ENCODE results near the gene C8A.
A peak's percentile ranks its signal among the peaks of the same experiment; 100 is the strongest.

C8A gene

DNA sequence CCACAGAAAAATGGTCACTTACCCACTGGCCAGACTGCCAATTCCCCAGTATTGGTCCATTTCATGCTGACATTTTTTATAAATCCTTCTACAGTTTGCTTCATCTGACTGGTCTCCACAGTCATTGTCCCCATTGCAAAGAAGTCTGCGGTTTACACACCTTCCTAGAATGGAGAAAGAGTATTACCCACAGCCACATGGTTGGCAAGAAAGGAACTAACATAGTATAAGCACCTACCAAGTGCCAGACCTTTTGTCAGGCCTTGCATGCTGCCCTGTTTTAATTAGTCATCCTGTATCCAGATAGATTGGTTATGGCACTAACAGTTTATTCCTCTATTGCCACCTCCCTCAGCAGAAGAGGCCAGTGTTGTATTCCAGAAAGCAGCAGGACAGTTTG is 100.1 kb downstream of the C8A start:
- DNase-seq (ENCODE audit: low read depth): no peak
- no peak overlapping the region for H3K4me3 ChIP-seq (ENCODE audit: low read length)
- TF ChIP-seq CTCF (IDR thresholded peaks at IDR 0.05; ENCODE audit: insufficient read depth, low read depth, low read length, missing control alignments): no peak

DNA sequence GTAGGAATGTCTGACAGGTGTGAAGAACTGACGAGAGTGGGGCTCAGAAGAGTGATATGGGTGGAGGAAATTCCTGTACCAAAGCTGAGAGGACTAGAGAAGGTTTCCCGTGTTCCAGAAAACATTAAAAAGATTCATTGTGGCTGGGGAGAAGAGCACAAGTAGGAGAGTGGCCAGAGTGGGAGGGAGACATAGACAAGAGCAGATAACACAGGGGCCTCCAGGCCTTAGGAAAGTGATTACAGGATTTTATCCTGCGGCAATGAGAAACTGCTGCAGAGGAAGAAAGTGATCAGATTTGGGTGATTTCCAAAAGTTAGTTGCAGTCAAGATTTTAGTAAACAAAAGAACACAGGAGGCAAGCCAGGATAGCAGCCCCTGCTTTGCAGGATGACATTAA is 103.3 kb downstream of the C8A start:
- DNase-seq (ENCODE audit: low read depth): no peak
- no peak overlapping the region for H3K4me3 ChIP-seq (ENCODE audit: low read length)
- TF ChIP-seq CTCF (IDR thresholded peaks at IDR 0.05; ENCODE audit: insufficient read depth, low read depth, low read length, missing control alignments): no peak

DNA sequence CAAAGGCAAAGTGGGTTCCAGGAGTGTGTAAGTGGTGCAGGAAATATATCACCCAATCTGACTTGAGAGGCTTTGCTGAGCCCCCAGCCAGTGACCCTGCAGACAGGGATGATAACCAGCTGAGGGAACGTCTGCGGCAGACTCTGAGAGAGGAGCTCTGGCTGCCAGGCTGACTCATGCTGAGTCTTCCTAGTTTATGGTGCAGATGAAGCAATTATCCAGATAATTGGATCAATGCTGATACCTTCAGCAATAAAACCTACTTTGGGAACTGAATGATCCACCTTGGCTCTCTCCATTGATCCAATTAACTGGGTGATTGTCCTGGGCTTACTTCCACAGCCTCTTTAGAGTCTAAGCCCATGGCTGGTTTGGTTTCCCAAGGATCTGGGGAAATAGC is 103.9 kb downstream of the C8A start:
- peak; percentile 27 for DNase-seq (ENCODE audit: low read depth)
- H3K4me3 ChIP-seq (ENCODE audit: low read length): no peak overlapping the region
- TF ChIP-seq CTCF (IDR thresholded peaks at IDR 0.05; ENCODE audit: insufficient read depth, low read depth, low read length, missing control alignments): no peak

DNA sequence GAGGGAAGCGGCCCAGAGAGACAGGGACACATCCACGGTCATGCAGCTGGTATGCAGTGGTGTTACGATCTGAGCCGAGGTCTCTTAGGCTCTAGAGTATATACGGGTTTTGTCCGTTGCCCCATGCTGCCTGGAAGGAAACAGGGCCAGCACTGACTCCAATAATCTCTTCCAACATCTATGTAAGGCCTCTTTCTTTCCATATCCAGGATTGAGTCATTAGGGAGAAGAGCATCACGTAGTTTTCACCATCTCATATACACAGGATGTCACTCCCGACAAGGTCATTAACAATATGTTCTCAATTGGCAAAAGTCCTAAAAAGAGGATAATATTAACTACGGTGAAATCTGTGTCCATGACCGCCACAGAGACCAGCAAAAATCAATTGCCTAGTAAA is 106.8 kb downstream of the C8A start:
- no peak for TF ChIP-seq CTCF (IDR thresholded peaks at IDR 0.05; ENCODE audit: insufficient read depth, low read depth, low read length, missing control alignments)
- no peak for DNase-seq (ENCODE audit: low read depth)
- H3K4me3 ChIP-seq (ENCODE audit: low read length): no peak overlapping the region

- H3K4me3 ChIP-seq (ENCODE audit: low read length): no peak overlapping the region
- peak; percentile 38 for DNase-seq (ENCODE audit: low read depth)
- no peak for TF ChIP-seq CTCF (IDR thresholded peaks at IDR 0.05; ENCODE audit: insufficient read depth, low read depth, low read length, missing control alignments)
Observed at GRCh38 chr1:56963667-56964066, 109.1 kb downstream of the C8A start.

DNA sequence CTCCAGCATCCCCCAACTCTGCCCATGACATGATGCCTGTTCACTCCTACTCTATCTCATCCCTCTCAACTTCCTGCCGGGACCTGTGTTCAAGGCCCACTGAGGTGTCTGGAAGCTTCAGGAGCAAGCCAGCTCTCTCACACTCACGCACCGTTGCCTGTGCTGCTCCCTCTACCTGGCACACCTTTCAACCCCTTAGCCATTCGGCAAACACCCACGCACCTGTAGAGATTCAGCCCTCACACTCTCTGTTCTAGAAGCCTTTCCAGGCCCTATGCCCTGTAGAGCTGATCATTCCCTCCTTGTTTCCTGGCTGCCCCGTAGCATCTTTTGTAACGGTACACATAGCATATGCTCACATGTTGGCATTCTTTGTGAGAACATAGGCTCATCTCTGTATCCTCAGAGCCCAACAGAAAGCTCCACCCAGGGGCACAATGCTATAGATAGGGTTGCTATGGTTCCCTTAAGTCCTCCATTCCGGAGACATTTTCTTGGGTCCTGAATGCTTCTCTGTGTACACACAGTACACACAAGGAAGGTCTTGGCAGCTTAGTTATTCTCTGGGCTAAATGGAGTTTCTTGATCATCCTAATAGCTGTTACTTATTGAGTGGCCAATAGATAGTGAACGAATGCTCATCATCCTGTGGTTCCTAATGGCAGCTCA is 109.9 kb downstream of the C8A start:
- DNase-seq (ENCODE audit: low read depth): no peak
- no peak overlapping the region for H3K4me3 ChIP-seq (ENCODE audit: low read length)
- TF ChIP-seq CTCF (IDR thresholded peaks at IDR 0.05; ENCODE audit: insufficient read depth, low read depth, low read length, missing control alignments): no peak

GRCh38 chr1:56965191-56965590 is 110.6 kb downstream of the C8A start:
- TF ChIP-seq CTCF (IDR thresholded peaks at IDR 0.05; ENCODE audit: insufficient read depth, low read depth, low read length, missing control alignments): no peak
- no peak for DNase-seq (ENCODE audit: low read depth)
- no peak overlapping the region for H3K4me3 ChIP-seq (ENCODE audit: low read length)

Measured in epithelial cell of esophagus (primary cell).